Measurements from ENCODE around the gene USP8.
A peak's percentile ranks its signal among the peaks of the same experiment; 100 is the strongest.

Gene USP8

DNA sequence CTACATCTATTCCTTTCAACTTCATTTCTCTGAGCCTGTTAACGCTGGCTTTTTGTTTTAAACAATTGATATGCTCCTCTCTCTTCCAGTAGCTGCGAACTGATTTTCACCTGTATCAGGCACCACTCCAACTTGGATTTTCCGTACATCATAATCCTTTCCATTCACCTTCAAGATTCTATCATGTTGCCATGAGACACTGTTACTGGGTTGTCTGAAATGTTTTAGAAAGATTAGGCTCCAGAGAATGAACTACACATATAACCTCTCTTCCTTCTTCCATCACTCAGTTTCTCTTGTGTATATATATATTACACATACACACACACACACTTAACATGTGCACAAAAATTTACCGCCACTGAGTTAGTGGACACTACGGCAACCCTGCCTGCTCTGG lies 122.4 kb downstream of the USP8 start, which contains the start of gene USP50:
USP50 (minus strand) TSS at position 101 of the 400 bp plus-strand sequence. CDS start 141 bp downstream, outside the sequence.
- DNase-seq, result no peak

- no peak for DNase-seq
These were observed 125.1 kb downstream of the USP8 start for GRCh38 chr15:50549326-50549725.

- no peak for DNase-seq
These were observed 128.0 kb downstream of the USP8 start for GRCh38 chr15:50552238-50552637.

DNA sequence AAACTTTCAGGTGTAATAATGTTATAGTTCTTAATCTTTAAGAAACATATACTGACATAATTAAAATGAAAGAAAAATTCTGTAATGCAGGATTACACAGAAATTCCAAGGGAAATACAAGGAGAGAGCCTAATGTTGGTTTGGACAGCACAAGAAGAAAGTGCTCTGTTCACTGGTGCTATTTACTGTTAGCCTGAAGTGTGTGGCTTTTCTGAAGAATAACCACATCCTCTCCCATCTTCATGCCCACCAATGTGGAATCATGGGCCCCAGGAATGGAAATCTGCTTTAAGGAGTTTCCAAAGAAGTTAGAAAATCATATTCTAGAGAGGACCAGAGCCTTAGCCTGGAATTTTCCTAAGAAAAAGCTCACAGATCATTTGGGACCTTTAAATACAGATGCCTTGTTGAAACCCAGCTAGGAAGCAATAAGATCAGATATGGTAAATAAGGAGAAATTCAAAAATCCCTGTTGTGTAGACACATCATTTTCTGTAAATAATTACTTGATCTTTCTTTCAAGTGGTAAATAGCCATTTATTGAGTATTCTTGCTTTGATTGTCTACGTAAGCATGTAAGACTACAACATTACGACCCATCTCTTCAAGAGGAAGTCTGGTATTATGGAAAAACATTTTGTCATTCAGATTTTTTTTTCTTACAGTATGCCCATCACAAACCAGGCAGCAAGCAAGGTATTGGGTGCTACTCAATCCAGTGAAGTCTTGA lies 132.6 kb downstream of the USP8 start:
- DNase-seq, result no peak

DNA sequence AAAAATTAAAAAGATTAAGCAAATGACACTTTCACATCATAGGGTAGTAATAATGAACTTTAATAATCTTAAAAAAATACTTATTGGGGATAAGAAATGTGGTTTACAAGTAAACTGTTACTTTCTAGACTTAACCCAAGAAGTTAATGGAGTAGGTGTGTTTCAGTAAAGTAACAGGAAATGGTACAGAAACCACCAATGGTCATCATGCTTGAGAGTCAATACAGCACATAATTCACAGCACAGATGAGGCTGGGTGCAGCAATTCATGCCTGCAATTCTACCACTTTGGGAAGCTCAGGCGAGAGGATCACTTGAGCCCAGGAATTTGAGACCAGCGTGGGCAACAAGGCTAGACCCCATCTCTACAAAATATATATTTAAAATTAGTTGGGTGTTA lies 133.8 kb downstream of the USP8 start:
- DNase-seq, result no peak

DNA sequence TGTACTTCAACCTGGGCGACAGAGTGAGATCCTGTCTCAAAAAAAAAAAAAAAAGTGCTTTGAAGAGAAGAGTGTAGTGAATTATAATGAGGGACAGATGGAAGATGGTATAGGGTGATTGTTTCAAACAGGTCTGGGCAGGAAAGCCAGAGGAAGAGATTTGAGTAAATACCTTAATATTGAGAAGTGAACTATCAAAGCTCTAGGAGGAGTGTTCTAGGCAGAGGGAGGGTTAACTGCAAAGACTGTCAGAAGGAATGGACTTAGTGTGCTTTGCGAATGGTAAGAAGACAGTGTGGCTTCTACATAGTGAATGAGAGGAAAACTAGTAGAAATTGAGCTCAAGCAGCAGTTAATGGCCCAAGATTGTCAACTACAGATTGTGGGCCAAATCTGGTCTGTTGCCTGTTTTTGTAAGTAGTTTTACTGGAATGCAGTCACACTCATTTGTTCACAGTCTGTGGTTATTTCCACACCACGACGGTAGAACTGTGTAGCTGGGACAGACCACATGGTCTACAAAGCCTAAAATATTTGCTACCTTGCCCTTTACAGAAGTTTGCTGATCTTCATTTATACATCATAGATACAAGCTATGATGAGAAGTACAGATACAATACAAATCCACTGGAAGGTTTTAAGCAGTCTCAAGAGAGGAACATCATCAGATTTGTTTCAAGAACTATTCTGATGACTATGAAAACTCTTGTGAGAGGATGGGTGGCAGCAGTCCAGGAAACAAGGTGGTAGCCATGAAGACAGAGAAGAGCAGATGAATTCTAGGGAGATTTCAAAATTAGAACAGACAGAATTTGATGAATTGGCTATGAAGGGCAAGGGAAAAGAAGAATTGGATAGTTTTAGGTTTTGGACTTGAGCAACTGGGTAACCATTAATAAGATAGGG lies 138.8 kb downstream of the USP8 start:
- peak; percentile 15 for DNase-seq

DNA sequence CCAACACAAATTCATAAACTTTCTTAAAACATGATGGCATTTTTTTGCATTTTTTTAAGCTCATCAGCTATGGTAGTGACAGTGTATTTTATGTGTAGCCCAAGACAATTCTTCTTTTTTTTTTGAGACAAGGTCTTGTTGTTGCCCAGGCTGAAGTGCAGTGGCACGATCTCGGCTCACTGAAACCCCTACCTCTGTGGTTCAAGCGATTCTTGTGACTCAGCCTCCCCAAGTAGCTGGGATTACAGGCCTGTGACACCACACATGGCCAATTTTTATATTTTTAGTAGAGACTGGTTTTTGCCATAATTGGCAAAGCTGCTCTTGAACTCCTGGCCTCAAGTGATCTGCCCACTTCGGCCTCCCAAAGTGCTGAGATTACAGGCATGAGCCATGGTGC lies 139.6 kb downstream of the USP8 start:
- DNase-seq, result peak; percentile 12

Data from stimulated activated CD4-positive, alpha-beta T cell treated with anti-CD3 and anti-CD28 coated beads, Interleukin-1b, Interleukin-23, amount 100 ng/mL, for 48 hours (primary cell).